Endothelial cell (in vitro differentiated cells): Measurements from ENCODE around the gene KDM4B. TPM values are rescaled to one million over a fixed set of nuclear protein-coding genes. Genes with fewer than 3 reads are reported as not detected.

Experiments used
- DNase-seq: peaks from one replicate; pipeline ENCODE4 v3.0.0; 2021; ENCODE audit warnings: low spot score
- H3K27ac Mint-ChIP-seq: one replicate; pipeline ENCODE4 v1.8.0; 2021; ENCODE audit warnings: mixed read lengths, inconsistent platforms; ENCODE audit not compliant: unreplicated experiment
- H3K27me3 Mint-ChIP-seq: one replicate; pipeline ENCODE4 v1.8.0; 2021; ENCODE audit warnings: mild to moderate bottlenecking, moderate library complexity, mixed read lengths, inconsistent platforms; ENCODE audit not compliant: unreplicated experiment
- H3K36me3 Mint-ChIP-seq: one replicate; pipeline ENCODE4 v1.8.0; 2021; ENCODE audit warnings: mild to moderate bottlenecking, low read depth, mixed read lengths, inconsistent platforms; ENCODE audit not compliant: unreplicated experiment
- H3K4me1 Mint-ChIP-seq: one replicate; pipeline ENCODE4 v1.8.0; 2021; ENCODE audit warnings: mild to moderate bottlenecking, mixed read lengths, inconsistent platforms; ENCODE audit not compliant: unreplicated experiment
- H3K4me3 Mint-ChIP-seq: one replicate; pipeline ENCODE4 v1.8.0; 2021; ENCODE audit warnings: mild to moderate bottlenecking, mixed read lengths, inconsistent platforms; ENCODE audit not compliant: unreplicated experiment
- H3K9me3 Mint-ChIP-seq: one replicate; pipeline ENCODE4 v1.8.0; 2021; ENCODE audit warnings: mixed read lengths, inconsistent platforms; ENCODE audit not compliant: unreplicated experiment
- CTCF ChIP-seq: fragments of 200-600 bp; sonication (generic); IDR thresholded peaks from one replicate; pipeline ENCODE4 v1.5.0; 2021; ENCODE audit warnings: antibody characterized with exemption; ENCODE audit not compliant: unreplicated experiment
- total RNA-seq: library from RNA; stranded (reverse); fragmentation: NEBNext Ultra II Directional; extraction: Animal tissue kit (Norgen Biotek cat#: 25700); gene quantifications from one replicate; pipeline ENCODE4 v1.2.1, GENCODE V29; 2021; ENCODE audit not compliant: unreplicated experiment

KDM4B gene
- total RNA-seq, 1 donor from 2014 or later = 42.4 TPM

GRCh38 chr19:5125797-5126497 lies 157.0 kb downstream of the KDM4B start:
- no peak for TF ChIP-seq CTCF
- H3K27ac Mint-ChIP-seq = no peak overlapping the region
- H3K27me3 Mint-ChIP-seq = peaks cover 13% of the 10 kb centered on the region
- no peaks in the 10 kb centered on the region for H3K9me3 Mint-ChIP-seq
- H3K4me3 Mint-ChIP-seq = no peak overlapping the region
- H3K4me1 Mint-ChIP-seq = peaks cover 15% of the 10 kb centered on the region
- H3K36me3 Mint-ChIP-seq = peaks cover 15% of the 10 kb centered on the region
- no peak for DNase-seq

GRCh38 chr19:5126498-5127223 lies 157.7 kb downstream of the KDM4B start:
- DNase-seq = no peak
- Mint-ChIP-seq H3K9me3 (no peaks in the 10 kb centered on the region), H3K4me1 (peaks cover 11% of the 10 kb centered on the region), H3K36me3 (peaks cover 13% of the 10 kb centered on the region), H3K27ac (no peak overlapping the region), H3K4me3 (no peak overlapping the region), H3K27me3 (peaks cover 13% of the 10 kb centered on the region)
- TF ChIP-seq CTCF = no peak

GRCh38 chr19:5127717-5128116 lies 158.8 kb downstream of the KDM4B start:
- no peak overlapping the region for H3K27ac Mint-ChIP-seq
- DNase-seq = no peak
- H3K27me3 Mint-ChIP-seq = peaks cover 8% of the 10 kb centered on the region
- no peaks in the 10 kb centered on the region for H3K9me3 Mint-ChIP-seq
- H3K36me3 Mint-ChIP-seq = peaks cover 7% of the 10 kb centered on the region
- TF ChIP-seq CTCF = no peak
- no peak overlapping the region for H3K4me3 Mint-ChIP-seq
- H3K4me1 Mint-ChIP-seq = peaks cover 4% of the 10 kb centered on the region

- H3K4me3 Mint-ChIP-seq = no peak overlapping the region
- TF ChIP-seq CTCF = no peak
- no peak overlapping the region for H3K27ac Mint-ChIP-seq
- peaks cover 4% of the 10 kb centered on the region for H3K4me1 Mint-ChIP-seq
- peaks cover 7% of the 10 kb centered on the region for H3K36me3 Mint-ChIP-seq
- H3K9me3 Mint-ChIP-seq = no peaks in the 10 kb centered on the region
- H3K27me3 Mint-ChIP-seq = peaks cover 8% of the 10 kb centered on the region
- DNase-seq = no peak
Observed at GRCh38 chr19:5128251-5128935, 159.5 kb downstream of the KDM4B start.

- peaks cover 7% of the 10 kb centered on the region for H3K36me3 Mint-ChIP-seq
- no peak overlapping the region for H3K27ac Mint-ChIP-seq
Observed at GRCh38 chr19:5128936-5129389, 160.1 kb downstream of the KDM4B start.

More at GRCh38 chr19:5128936-5129389, 160.1 kb downstream of the KDM4B start:
- peaks cover 11% of the 10 kb centered on the region for H3K27me3 Mint-ChIP-seq
- no peaks in the 10 kb centered on the region for H3K9me3 Mint-ChIP-seq
- no peak for DNase-seq
- H3K4me1 Mint-ChIP-seq = peaks cover 4% of the 10 kb centered on the region
- no peak overlapping the region for H3K4me3 Mint-ChIP-seq
- TF ChIP-seq CTCF = no peak
